Activated CD4-positive, alpha-beta T cell treated with anti-CD3 and anti-CD28 coated beads, Interleukin-2, amount 10 ng/mL, durations not matched to agents 7 days and 5 days (primary cell): ENCODE measurements around the gene EPHB1. TPM values are rescaled to one million over a fixed set of nuclear protein-coding genes. Genes with fewer than 3 reads are reported as not detected.

Source experiments
- CTCF ChIA-PET: fragments of 350-600 bp; sonication (Branson Sonifier 250); formaldehyde crosslinking; loops from one replicate; lab custom pipeline; 2021; ENCODE audit warnings: antibody characterized with exemption; lab: Charles Lee
- POLR2A ChIA-PET: fragments of 350-600 bp; sonication (Branson Sonifier 250); formaldehyde crosslinking; loops from one replicate; lab custom pipeline; 2021; ENCODE audit warnings: antibody characterized with exemption; lab: Charles Lee
- DNase-seq: peaks from one replicate; pipeline ENCODE4 v3.0.0-alpha.2; 2020
- H3K27ac Mint-ChIP-seq: one replicate; pipeline ENCODE4 v1.8.0; 2021; ENCODE audit warnings: mild to moderate bottlenecking, moderate library complexity, mixed read lengths
- H3K27me3 Mint-ChIP-seq: one replicate; pipeline ENCODE4 v1.8.0; 2021; ENCODE audit warnings: mixed read lengths
- H3K36me3 Mint-ChIP-seq: one replicate; pipeline ENCODE4 v1.8.0; 2021; ENCODE audit warnings: low read depth, mixed read lengths
- H3K4me1 Mint-ChIP-seq: one replicate; pipeline ENCODE4 v1.8.0; 2021; ENCODE audit warnings: mixed read lengths
- H3K4me3 Mint-ChIP-seq: one replicate; pipeline ENCODE4 v1.8.0; 2021; ENCODE audit warnings: mild to moderate bottlenecking, moderate library complexity, mixed read lengths
- H3K9me3 Mint-ChIP-seq: one replicate; pipeline ENCODE4 v1.8.0; 2021; ENCODE audit warnings: mixed read lengths
- total RNA-seq, 2 experiments: library from RNA; stranded (reverse); gene quantifications; one replicate each; pipeline ENCODE4 v1.2.3, GENCODE V29; 2021

EPHB1 gene
- total RNA-seq, 2 experiments from 2014 or later: 1.2 to 1.8 TPM

DNA sequence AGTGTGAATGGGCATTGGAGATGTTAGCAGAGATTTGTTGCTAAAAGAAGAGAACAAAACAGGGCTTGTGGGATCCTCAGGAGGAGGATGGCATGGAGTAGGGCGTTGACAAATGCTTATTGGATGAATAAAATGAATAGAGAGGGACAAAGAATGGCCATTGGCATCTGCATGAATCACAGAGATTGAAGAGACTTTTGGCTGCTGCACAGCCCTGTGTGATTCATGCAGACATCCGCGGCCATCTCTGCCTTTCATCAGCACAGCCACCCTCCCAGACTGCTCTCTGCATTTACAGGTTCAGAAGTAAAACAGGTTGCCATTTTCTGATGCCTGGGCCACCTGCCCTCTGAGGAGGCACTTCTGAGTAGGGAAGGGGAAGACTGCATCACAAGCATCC is 397.9 kb downstream of the EPHB1 start:
- ChIA-PET POLR2A (no interaction called here), CTCF (no interaction called here)
- DNase-seq: no peak
- Mint-ChIP-seq H3K36me3 (no peaks in the 10 kb centered on the region), H3K9me3 (no peaks in the 10 kb centered on the region), H3K4me3 (no peak overlapping the region), H3K27me3 (no peaks in the 10 kb centered on the region), H3K27ac (no peak overlapping the region), H3K4me1 (no peaks in the 10 kb centered on the region)

DNA sequence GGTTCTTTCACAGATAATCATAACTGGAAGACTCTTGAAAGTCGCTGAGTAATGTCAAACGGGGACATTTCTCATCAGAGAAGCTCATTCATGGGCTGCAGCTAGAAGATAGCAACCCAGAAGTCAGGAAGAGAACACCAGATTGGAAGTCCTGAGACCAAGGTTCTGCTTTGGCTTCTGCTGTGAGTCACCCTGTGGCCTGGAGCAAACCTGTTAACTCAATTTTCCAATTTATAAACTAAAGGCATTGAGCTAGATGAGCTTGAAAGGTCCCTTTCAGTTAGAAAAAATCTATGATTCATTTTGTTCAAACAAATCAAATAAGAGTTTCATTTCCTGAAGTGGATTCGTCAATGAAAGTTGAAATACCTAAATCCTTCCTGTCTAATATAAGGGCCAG is 402.2 kb downstream of the EPHB1 start:
- Mint-ChIP-seq H3K4me1 (no peaks in the 10 kb centered on the region), H3K27me3 (no peaks in the 10 kb centered on the region), H3K9me3 (no peaks in the 10 kb centered on the region), H3K4me3 (no peak overlapping the region), H3K36me3 (no peaks in the 10 kb centered on the region), H3K27ac (no peak overlapping the region)
- DNase-seq: no peak
- CTCF ChIA-PET: no interaction called here
- POLR2A ChIA-PET: no interaction called here

DNA sequence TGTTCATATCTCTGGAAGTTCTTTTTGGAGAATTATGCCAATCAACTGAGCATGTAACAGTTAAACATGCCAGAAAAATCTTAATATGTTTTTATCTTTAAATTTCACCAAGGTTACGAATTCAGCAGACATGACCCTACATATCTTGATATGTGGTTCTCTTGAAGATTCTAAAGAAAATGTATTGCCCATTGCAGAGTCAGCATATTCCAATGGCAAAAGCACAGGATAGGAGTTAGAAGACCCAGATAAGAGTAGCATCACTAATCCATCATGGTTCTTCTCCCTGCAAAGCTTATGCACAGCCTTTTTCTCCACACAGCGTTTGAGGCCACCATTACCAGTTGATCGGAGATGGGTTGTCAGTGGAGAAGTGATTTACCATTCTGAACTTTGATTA is 402.8 kb downstream of the EPHB1 start:
- H3K36me3 Mint-ChIP-seq: no peaks in the 10 kb centered on the region
- no peaks in the 10 kb centered on the region for H3K4me1 Mint-ChIP-seq
- no peak overlapping the region for H3K4me3 Mint-ChIP-seq
- DNase-seq: no peak
- no peaks in the 10 kb centered on the region for H3K27me3 Mint-ChIP-seq
- ChIA-PET POLR2A (no interaction called here), CTCF (no interaction called here)
- H3K27ac Mint-ChIP-seq: no peak overlapping the region
- H3K9me3 Mint-ChIP-seq: no peaks in the 10 kb centered on the region

DNA sequence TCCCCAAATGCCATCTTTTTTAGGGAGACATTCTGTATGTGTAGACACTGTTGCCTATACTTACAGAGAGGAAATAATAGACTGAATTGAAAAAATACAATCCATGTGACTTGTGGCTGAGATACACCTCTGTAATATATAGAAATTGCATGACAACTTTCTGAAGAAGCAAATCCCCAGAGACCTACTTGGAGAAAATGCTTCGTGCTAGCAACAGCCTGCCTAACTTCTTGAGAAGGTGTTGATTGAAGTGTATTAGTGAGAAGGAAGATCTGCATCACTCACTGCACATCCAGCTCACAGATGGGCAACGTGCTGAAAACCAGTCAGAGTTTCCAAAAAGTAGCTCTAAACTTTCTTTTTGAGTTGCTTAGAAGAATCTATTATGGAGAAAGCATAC is 404.1 kb downstream of the EPHB1 start:
- H3K4me3 Mint-ChIP-seq: no peak overlapping the region
- H3K27ac Mint-ChIP-seq: no peak overlapping the region
- H3K27me3 Mint-ChIP-seq: no peaks in the 10 kb centered on the region
- no peaks in the 10 kb centered on the region for H3K36me3 Mint-ChIP-seq
- no peaks in the 10 kb centered on the region for H3K4me1 Mint-ChIP-seq
- CTCF ChIA-PET: no interaction called here
- POLR2A ChIA-PET: no interaction called here
- no peak for DNase-seq
- no peaks in the 10 kb centered on the region for H3K9me3 Mint-ChIP-seq

DNA sequence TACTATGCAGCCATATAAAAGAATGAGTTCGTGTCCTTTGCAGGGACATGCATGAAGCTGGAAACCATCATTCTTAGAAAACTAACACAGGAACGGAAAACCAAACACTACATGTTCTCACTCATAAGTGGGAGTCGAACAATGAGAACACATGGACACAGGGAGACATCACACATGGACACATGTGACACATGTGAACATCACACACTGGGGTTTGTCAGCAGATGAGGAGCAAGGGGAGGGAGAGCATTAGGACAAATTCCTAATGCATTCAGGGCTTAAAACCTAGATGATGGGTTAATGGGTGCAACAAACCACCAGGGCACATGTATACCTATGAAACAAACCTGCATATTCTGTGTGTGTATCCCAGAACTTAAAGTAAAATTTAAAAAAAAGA is 408.0 kb downstream of the EPHB1 start:
- Mint-ChIP-seq H3K27me3 (no peaks in the 10 kb centered on the region), H3K4me1 (no peaks in the 10 kb centered on the region)
- POLR2A ChIA-PET: interaction anchor here (0.7 kb wide), 1 partner anchor 98 kb away, joined by 3 read pairs; no protein-coding TSS in a partner anchor

DNA sequence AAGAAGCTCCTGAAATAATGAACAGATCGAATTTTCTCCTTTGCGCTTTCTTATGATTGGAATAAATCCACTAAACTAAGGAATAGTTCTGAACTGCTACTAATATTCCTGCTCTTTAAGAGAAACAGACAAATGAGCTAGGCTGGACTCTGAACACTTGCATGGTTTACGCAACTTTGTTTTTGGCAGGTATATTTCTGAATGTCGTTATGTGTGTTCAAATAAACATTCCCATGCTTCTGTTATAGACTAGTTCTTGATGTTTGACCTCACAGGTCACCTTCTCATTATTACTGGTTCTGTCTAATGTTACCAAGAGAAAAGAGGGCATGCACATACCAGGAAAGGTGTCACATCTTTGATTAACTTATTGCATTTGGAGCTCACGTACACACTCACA is 418.2 kb downstream of the EPHB1 start:
- CTCF ChIA-PET: interaction anchor here (1.0 kb wide), 1 partner anchor 19 kb away, joined by 3 read pairs; no protein-coding TSS in a partner anchor
- no peaks in the 10 kb centered on the region for H3K9me3 Mint-ChIP-seq
- no peak for DNase-seq
- POLR2A ChIA-PET: no interaction called here
- no peaks in the 10 kb centered on the region for H3K4me1 Mint-ChIP-seq
- H3K27me3 Mint-ChIP-seq: no peaks in the 10 kb centered on the region
- H3K4me3 Mint-ChIP-seq: no peak overlapping the region
- H3K36me3 Mint-ChIP-seq: no peaks in the 10 kb centered on the region
- no peak overlapping the region for H3K27ac Mint-ChIP-seq

More for the DNA sequence above, 408.0 kb downstream of the EPHB1 start:
- Mint-ChIP-seq H3K36me3 (no peaks in the 10 kb centered on the region), H3K4me3 (no peak overlapping the region), H3K9me3 (peaks cover 3% of the 10 kb centered on the region), H3K27ac (no peak overlapping the region)
- CTCF ChIA-PET: no interaction called here
- no peak for DNase-seq

DNA sequence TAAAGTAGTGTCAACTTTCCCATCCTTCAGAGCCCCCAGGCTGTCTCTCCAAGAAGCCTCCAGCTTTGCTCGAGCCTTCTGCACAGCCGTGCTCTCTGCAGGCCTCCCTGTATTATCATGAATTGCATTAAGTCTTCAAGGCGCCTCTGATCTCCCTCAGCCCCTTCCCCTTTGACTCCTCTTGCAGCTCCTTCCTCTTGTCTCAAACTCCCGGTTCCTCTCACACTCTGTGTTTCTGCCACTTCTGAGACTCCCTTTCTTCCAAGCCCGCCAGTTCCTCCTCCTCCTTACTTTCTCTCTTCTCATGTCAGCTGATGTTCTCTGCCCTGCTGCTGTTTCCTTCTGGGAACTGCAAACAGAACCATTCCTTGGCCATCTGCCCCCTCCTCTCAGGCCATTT is 418.8 kb downstream of the EPHB1 start:
- POLR2A ChIA-PET: no interaction called here

DNA sequence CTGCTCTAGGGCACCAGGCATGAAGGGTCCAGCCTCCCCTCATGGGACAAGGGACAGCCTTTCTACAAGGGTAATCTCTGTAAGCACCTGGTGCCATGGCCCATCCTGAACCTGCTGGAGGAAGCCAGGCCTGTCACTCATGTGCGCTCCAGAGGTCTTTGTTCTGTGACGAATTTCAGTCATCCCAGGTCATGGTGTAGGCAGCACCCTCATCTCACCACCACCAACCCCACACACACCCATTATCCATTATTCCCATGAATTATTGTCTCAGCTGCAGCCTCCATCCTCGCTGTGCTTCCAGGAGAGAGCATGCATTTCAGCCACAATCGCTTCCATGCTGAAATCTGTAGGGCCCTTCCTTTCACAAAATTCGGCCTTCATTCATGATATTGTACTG is 419.3 kb downstream of the EPHB1 start:
- Mint-ChIP-seq H3K9me3 (no peaks in the 10 kb centered on the region), H3K36me3 (no peaks in the 10 kb centered on the region), H3K27me3 (no peaks in the 10 kb centered on the region), H3K4me3 (no peak overlapping the region), H3K4me1 (no peaks in the 10 kb centered on the region), H3K27ac (no peak overlapping the region)
- ChIA-PET CTCF (no interaction called here), POLR2A (no interaction called here)
- no peak for DNase-seq

More for the DNA sequence above, 418.8 kb downstream of the EPHB1 start:
- no peaks in the 10 kb centered on the region for H3K9me3 Mint-ChIP-seq
- H3K4me1 Mint-ChIP-seq: no peaks in the 10 kb centered on the region
- CTCF ChIA-PET: interaction anchor here (1.0 kb wide), 1 partner anchor 19 kb away, joined by 3 read pairs; no protein-coding TSS in a partner anchor
- H3K27ac Mint-ChIP-seq: no peak overlapping the region
- H3K27me3 Mint-ChIP-seq: no peaks in the 10 kb centered on the region
- no peaks in the 10 kb centered on the region for H3K36me3 Mint-ChIP-seq
- H3K4me3 Mint-ChIP-seq: no peak overlapping the region
- DNase-seq: no peak

DNA sequence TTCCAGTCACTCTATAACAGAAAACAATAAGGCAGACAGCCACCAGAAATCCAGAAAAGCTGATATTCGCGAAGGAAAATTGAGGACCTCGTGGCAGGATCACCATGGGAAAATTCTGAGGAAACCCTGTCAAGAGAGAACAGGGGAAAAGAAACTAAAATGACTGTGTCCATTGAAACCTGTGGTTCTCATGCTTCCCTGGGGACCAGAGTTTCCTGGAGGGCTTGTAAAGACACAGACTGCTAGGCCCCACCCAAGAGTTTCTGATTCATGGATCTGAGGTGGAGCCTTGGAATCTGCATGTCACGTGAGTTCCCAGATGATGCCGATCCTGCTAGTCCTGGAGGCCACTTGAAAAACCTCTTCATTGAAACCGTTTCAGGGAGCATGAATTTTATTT is 420.5 kb downstream of the EPHB1 start:
- no peaks in the 10 kb centered on the region for H3K4me1 Mint-ChIP-seq
- ChIA-PET CTCF (no interaction called here), POLR2A (no interaction called here)
- no peaks in the 10 kb centered on the region for H3K9me3 Mint-ChIP-seq
- H3K27ac Mint-ChIP-seq: no peak overlapping the region
- H3K36me3 Mint-ChIP-seq: no peaks in the 10 kb centered on the region
- no peak for DNase-seq
- H3K4me3 Mint-ChIP-seq: no peak overlapping the region
- no peaks in the 10 kb centered on the region for H3K27me3 Mint-ChIP-seq

DNA sequence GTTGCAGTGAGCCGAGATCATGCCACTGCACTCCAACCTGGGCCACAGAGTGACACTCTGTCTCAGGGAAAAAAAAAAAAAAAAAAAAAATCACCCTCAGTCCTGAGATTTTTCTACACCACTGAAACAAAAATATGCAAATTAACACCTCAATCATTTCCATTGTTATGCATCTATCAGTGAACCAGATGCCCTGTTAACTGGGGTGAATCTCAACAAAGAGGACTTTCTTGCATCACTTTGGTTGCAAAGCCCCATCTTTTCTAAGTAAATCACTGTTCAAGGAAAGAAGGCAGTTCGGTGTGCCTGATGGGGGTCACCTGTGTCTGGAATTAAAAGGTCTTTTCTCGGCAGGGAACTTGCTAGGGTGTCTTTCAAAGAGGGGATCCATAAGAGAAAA is 421.6 kb downstream of the EPHB1 start:
- no peaks in the 10 kb centered on the region for H3K4me1 Mint-ChIP-seq
- no peak overlapping the region for H3K4me3 Mint-ChIP-seq
- H3K9me3 Mint-ChIP-seq: no peaks in the 10 kb centered on the region
- no peak for DNase-seq
- no peak overlapping the region for H3K27ac Mint-ChIP-seq
- H3K27me3 Mint-ChIP-seq: no peaks in the 10 kb centered on the region
- ChIA-PET CTCF (no interaction called here), POLR2A (no interaction called here)
- no peaks in the 10 kb centered on the region for H3K36me3 Mint-ChIP-seq

DNA sequence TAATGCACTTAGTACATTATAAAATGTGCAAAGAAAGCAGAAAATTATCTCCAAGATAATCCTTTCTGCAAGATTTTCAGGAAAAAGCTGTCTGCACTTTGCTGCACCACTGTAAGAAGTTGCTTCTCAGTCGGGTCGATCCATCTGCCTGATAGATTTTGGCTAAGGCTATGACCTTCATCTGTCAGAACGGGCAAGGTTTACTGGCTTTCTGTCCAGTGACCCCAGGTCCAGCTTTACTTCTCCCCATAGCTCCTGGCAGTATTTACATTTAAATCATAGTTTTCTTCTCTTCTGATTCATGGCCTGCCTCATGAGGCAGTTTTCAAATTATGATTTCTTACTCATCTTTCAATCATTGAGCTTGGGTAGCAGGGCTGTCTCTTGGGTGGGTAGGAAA is 422.7 kb downstream of the EPHB1 start:
- no peaks in the 10 kb centered on the region for H3K4me1 Mint-ChIP-seq
- H3K4me3 Mint-ChIP-seq: no peak overlapping the region
- POLR2A ChIA-PET: no interaction called here
- no peaks in the 10 kb centered on the region for H3K27me3 Mint-ChIP-seq
- no peaks in the 10 kb centered on the region for H3K9me3 Mint-ChIP-seq
- CTCF ChIA-PET: no interaction called here
- H3K36me3 Mint-ChIP-seq: no peaks in the 10 kb centered on the region
- no peak for DNase-seq
- H3K27ac Mint-ChIP-seq: no peak overlapping the region

DNA sequence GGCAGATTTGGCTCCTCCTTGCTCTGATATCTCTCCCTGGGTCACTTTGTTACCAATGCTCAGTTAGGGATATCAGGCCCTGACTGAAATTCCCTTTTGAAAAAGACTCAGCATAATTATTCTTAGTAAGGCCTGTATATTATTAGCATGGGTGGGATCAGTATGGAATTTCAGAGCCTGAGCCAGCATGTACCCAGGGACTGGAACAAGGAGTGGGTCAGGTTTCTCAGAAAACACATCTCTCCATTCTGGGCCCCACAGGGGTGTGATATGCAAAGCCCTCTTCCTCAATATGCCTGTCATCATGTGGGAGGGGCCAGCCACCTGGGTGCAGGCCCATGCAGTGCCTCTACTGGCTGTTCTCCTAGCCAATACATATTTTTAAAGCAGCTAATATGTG is 423.2 kb downstream of the EPHB1 start:
- ChIA-PET POLR2A (no interaction called here), CTCF (no interaction called here)
- Mint-ChIP-seq H3K27me3 (no peaks in the 10 kb centered on the region), H3K4me3 (no peak overlapping the region), H3K27ac (no peak overlapping the region), H3K9me3 (no peaks in the 10 kb centered on the region), H3K36me3 (no peaks in the 10 kb centered on the region), H3K4me1 (no peaks in the 10 kb centered on the region)
- DNase-seq: no peak

DNA sequence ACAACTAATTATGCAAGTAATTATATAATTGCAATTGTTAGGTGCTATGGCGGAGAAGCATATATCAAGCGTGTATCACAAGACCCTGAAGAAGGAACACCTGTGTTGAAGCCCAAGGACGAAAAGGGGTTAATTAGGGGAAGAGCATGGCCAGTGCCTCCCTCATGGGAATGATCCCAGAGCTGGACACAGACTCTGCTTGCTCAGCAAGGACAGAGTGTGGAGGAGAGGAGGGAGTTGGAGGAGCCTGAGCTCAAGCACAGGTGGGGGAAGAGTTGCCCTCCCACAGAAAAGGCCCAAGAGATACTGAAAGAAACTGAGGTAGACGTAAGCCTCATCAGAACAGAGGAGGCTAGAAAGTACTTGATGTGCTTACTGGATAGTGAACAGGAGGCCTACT is 423.7 kb downstream of the EPHB1 start:
- Mint-ChIP-seq H3K27ac (no peak overlapping the region), H3K9me3 (no peaks in the 10 kb centered on the region)
- POLR2A ChIA-PET: no interaction called here

DNA sequence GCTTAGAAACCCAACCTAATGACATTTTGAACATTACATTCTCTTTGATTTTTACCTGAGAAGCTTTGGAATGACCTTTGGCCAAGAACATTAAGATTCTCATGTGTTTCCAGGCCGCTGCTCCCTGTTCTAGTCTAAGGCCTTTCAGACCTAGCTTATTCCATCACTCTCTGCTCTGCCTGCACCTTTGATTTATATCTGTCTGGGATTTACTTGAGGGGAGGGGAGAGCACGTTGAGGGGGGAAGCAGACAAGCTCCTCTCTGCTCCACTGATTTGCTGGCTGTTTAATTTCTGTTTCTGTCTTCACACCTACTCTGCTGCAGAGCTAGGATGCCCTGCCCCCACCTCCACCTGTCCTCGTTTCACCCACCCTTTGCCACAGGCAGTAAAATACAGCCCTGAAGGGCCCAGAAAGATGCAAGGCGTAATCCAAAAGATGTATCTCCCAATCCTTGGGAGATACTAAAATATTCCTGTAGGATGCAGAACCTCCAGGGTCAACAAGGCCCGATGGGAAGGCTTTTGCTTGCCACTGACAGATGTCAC is 429.8 kb downstream of the EPHB1 start:
- H3K4me1 Mint-ChIP-seq: no peaks in the 10 kb centered on the region
- H3K27me3 Mint-ChIP-seq: no peaks in the 10 kb centered on the region
- POLR2A ChIA-PET: no interaction called here
- H3K36me3 Mint-ChIP-seq: no peaks in the 10 kb centered on the region
- no peak overlapping the region for H3K4me3 Mint-ChIP-seq
- DNase-seq: no peak
- H3K27ac Mint-ChIP-seq: no peak overlapping the region
- H3K9me3 Mint-ChIP-seq: no peaks in the 10 kb centered on the region
- CTCF ChIA-PET: no interaction called here

More for the DNA sequence above, 423.7 kb downstream of the EPHB1 start:
- no peaks in the 10 kb centered on the region for H3K27me3 Mint-ChIP-seq
- no peak overlapping the region for H3K4me3 Mint-ChIP-seq
- DNase-seq: no peak
- no peaks in the 10 kb centered on the region for H3K4me1 Mint-ChIP-seq
- H3K36me3 Mint-ChIP-seq: no peaks in the 10 kb centered on the region
- CTCF ChIA-PET: no interaction called here
